Brain microvascular endothelial cell (primary cell): ENCODE measurements around the gene PTPRJ.
A peak's percentile ranks its signal among the peaks of the same experiment; 100 is the strongest.

Source experiments
- DNase-seq: peaks from one replicate; pipeline ENCODE4 v3.0.0-alpha.2; 2020
- H3K27ac ChIP-seq: fragments of 250-450 bp; sonication (Bioruptor Pico); 2 replicates; pipeline ENCODE4 v1.5.1; 2020; ENCODE audit warnings: mild to moderate bottlenecking, moderate library complexity
- H3K27me3 ChIP-seq: fragments of 250-450 bp; sonication (Bioruptor Pico); replicated peaks from 2 replicates; pipeline ENCODE4 v1.5.1; 2020; ENCODE audit warnings: mild to moderate bottlenecking
- H3K36me3 ChIP-seq: fragments of 250-450 bp; sonication (Bioruptor Pico); replicated peaks from 2 replicates; pipeline ENCODE4 v1.5.1; 2020; ENCODE audit warnings: mild to moderate bottlenecking
- H3K4me3 ChIP-seq: 2 replicates; pipeline ENCODE4 v1.5.1; 2011; ENCODE audit warnings: low read depth, mild to moderate bottlenecking, control low read depth, low read length, moderate library complexity
- CTCF ChIP-seq: IDR thresholded peaks from 2 replicates; pipeline ENCODE4 v1.5.1; 2011; ENCODE audit warnings: low read depth, mild to moderate bottlenecking, moderate library complexity, low read length, control low read depth, inconsistent platforms; ENCODE audit errors: missing control alignments
- in situ Hi-C: cut with HindIII; loops from 2 replicates; pipeline ENCODE4 v1.10.0; 2017; ENCODE audit warnings: low sequenced_read_pairs, low pct_ligation_motif_present

Gene PTPRJ

DNA sequence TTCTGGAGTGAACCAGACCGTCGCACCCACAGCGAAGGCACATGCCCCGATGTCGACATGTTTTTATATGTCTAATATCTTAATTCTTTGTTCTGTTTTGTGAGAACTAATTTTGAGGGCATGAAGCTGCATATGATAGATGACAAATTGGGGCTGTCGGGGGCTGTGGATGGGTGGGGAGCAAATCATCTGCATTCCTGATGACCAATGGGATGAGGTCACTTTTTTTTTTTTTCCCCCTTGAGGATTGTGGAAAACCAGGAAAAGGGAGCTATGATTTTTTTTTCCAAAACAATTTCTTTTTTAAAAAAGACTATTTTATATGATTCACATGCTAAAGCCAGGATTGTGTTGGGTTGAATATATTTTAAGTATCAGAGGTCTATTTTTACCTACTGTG is 187.0 kb downstream of the PTPRJ start:
- Histone ChIP-seq H3K27ac (no peak overlapping the region), H3K27me3 (no peaks in the 10 kb centered on the region), H3K36me3 (peaks cover 20% of the 10 kb centered on the region), H3K4me3 (no peak overlapping the region)
- DNase-seq, result no peak
- no peak for TF ChIP-seq CTCF
- in situ Hi-C loops, result no loop called here

DNA sequence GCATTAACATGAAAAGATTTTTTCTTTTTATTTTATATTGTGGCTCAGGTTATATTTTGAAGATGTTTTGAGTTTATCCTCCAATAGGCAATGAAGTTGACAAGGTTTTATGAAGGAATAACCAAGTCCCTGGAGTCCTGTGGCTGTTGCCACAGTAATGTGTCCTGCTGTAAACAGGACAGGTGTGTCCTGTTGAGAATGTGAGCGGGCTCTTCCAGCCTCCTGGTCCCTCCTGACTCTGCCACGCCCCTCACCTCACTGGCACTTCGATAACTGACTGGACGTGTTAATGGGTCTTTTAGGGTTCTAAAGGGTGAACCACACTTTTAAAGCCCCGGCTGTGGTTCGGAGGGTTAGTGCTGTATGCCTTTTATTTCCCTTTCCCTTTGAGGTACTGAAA is 188.5 kb downstream of the PTPRJ start:
- Histone ChIP-seq H3K36me3 (peaks cover 16% of the 10 kb centered on the region), H3K4me3 (no peak overlapping the region), H3K27me3 (no peaks in the 10 kb centered on the region), H3K27ac (no peak overlapping the region)
- no peak for TF ChIP-seq CTCF
- in situ Hi-C loops, result no loop called here
- no peak for DNase-seq

- in situ Hi-C loops, result no loop called here
- no peak for DNase-seq
- peaks cover 11% of the 10 kb centered on the region for H3K36me3 ChIP-seq
- TF ChIP-seq CTCF, result no peak
- peak overlapping the region; percentile 76 for H3K27ac ChIP-seq
- H3K27me3 ChIP-seq, result no peaks in the 10 kb centered on the region
- H3K4me3 ChIP-seq, result no peak overlapping the region
Measured at GRCh38 chr11:48169259-48169658, 188.9 kb downstream of the PTPRJ start.

GRCh38 chr11:48169717-48170116 is 189.4 kb downstream of the PTPRJ start:
- in situ Hi-C loops, result no loop called here
- peak overlapping the region; percentile 76 for H3K27ac ChIP-seq
- TF ChIP-seq CTCF, result no peak

GRCh38 chr11:48170241-48171233 is 190.2 kb downstream of the PTPRJ start:
- H3K4me3 ChIP-seq, result no peak overlapping the region
- TF ChIP-seq CTCF, result no peak
- H3K27ac ChIP-seq, result peak overlapping the region; percentile 76
- peak; percentile 57 for DNase-seq
- peaks cover 4% of the 10 kb centered on the region for H3K36me3 ChIP-seq
- in situ Hi-C loops, result no loop called here
- H3K27me3 ChIP-seq, result no peaks in the 10 kb centered on the region

More at GRCh38 chr11:48169717-48170116, 189.4 kb downstream of the PTPRJ start:
- peak; percentile 58 for DNase-seq
- H3K27me3 ChIP-seq, result no peaks in the 10 kb centered on the region
- peaks cover 9% of the 10 kb centered on the region for H3K36me3 ChIP-seq
- no peak overlapping the region for H3K4me3 ChIP-seq
